ENCODE measurements around the gene STK11. TPM values are rescaled to one million over a fixed set of nuclear protein-coding genes. Genes with fewer than 3 reads are reported as not detected.

STK11 gene
- total RNA-seq, 5 donors from 2014 or later (not counting 1 experiment from before 2014, with no cell fraction given), result 70.2 to 115 (median 99.5) TPM

- Histone ChIP-seq H3K4me1 (ENCODE audit: control insufficient read depth in 1 of 2, extremely low read depth in 1 of 2, insufficient read depth in 2 of 2, low read length in 2 of 2) (peaks cover 38 to 77% of the 10 kb centered on the region in 2 experiments), H3K9me3 (no peaks in the 10 kb centered on the region), H3K27ac (ENCODE audit: low read length) (peak within 1 kb of the TSS; percentile 93), H3K4me3 (ENCODE audit: control insufficient read depth in 1 of 2, extremely low read depth in 1 of 2, low read length in 1 of 2) (peak within 1 kb of the TSS; percentile 89 to 90), H3K27me3 (replicated peaks in 1 of 2; ENCODE audit: control insufficient read depth in 2 of 2, extremely low read depth in 1 of 2, insufficient read depth in 2 of 2, low read length in 1 of 2) (no peaks in the 10 kb centered on the region), H3K36me3 (ENCODE audit: control insufficient read depth in 2 of 2, extremely low read depth in 1 of 2, insufficient read depth in 1 of 2, low read length in 1 of 2) (peaks cover 34 to 62% of the 10 kb centered on the region in 2 donors)
- Mint-ChIP-seq H3K4me1 (peaks cover 54 to 59% (median 55%) of the 10 kb centered on the region in 3 donors), H3K27ac (peak within 1 kb of the TSS; percentile 91 to 92), H3K27me3 (no peaks in the 10 kb centered on the region), H3K4me3 (peak within 1 kb of the TSS; percentile 76 to 94 (median 84)), H3K9me3 (no peaks in the 10 kb centered on the region), H3K36me3 (peaks cover 42% of the 10 kb centered on the region)
- CTCF ChIA-PET, result no interaction called here
- DNase-seq (peak; percentile 80 to 98 (median 95)), ATAC-seq (replicated peaks in 1 of 4) (peak; percentile 79 to 85 (median 82))
- under 1% methylated on average over 80 of the region's 98 CpGs for WGBS (ENCODE audit: insufficient coverage)
- POLR2A ChIA-PET, result interaction anchor here (0.6 to 1.0 kb wide), 2 partner anchors 12 to 595 kb away, joined by 5 to 7 read pairs; no protein-coding TSS in a partner anchor
These were observed 69.8 kb downstream of the STK11 start, which contains the start of gene FAM174C for GRCh38 chr19:1275260-1275975. FAM174C (plus strand) TSS chr19:1275530; CDS start chr19:1275550, 20 bp downstream.

GRCh38 chr19:1275976-1276627, 70.5 kb downstream of the STK11 start:
- ChIA-PET CTCF (no interaction called here), POLR2A (no interaction called here)
- no peaks in the 10 kb centered on the region for H3K9me3 Mint-ChIP-seq
- no peaks in the 10 kb centered on the region for H3K27me3 Mint-ChIP-seq
- peak overlapping the region; percentile 76 to 94 (median 84) for H3K4me3 Mint-ChIP-seq
- H3K27ac Mint-ChIP-seq, result peak overlapping the region; percentile 91 to 92
- peaks cover 34 to 55% of the 10 kb centered on the region in 2 donors for H3K36me3 ChIP-seq (ENCODE audit: control insufficient read depth in 2 of 2, extremely low read depth in 1 of 2, insufficient read depth in 1 of 2, low read length in 1 of 2)
- H3K27me3 ChIP-seq (replicated peaks in 1 of 2; ENCODE audit: control insufficient read depth in 2 of 2, extremely low read depth in 1 of 2, insufficient read depth in 2 of 2, low read length in 1 of 2), result no peaks in the 10 kb centered on the region
- DNase-seq, result no peak
- H3K4me1 Mint-ChIP-seq, result peaks cover 47 to 54% (median 49%) of the 10 kb centered on the region in 3 donors
- no peaks in the 10 kb centered on the region for H3K9me3 ChIP-seq
- H3K4me3 ChIP-seq (ENCODE audit: control insufficient read depth in 1 of 2, extremely low read depth in 1 of 2, low read length in 1 of 2), result peak overlapping the region; percentile 89 to 90
- H3K4me1 ChIP-seq (ENCODE audit: control insufficient read depth in 1 of 2, extremely low read depth in 1 of 2, insufficient read depth in 2 of 2, low read length in 2 of 2), result peaks cover 32 to 70% of the 10 kb centered on the region in 2 experiments
- ATAC-seq (replicated peaks in 1 of 4), result no peak
- under 1% methylated on average over 34 of the region's 43 CpGs for WGBS (ENCODE audit: insufficient coverage)
- H3K36me3 Mint-ChIP-seq, result peaks cover 37% of the 10 kb centered on the region
- H3K27ac ChIP-seq (ENCODE audit: low read length), result peak overlapping the region; percentile 93

GRCh38 chr19:1276628-1277022, 71.0 kb downstream of the STK11 start:
- H3K27ac Mint-ChIP-seq, result peak overlapping the region; percentile 80 to 89
- POLR2A ChIA-PET, result no interaction called here
- no peaks in the 10 kb centered on the region for H3K9me3 Mint-ChIP-seq
- Histone ChIP-seq H3K36me3 (ENCODE audit: control insufficient read depth in 2 of 2, extremely low read depth in 1 of 2, insufficient read depth in 1 of 2, low read length in 1 of 2) (peaks cover 34 to 50% of the 10 kb centered on the region in 2 donors), H3K27me3 (replicated peaks in 1 of 2; ENCODE audit: control insufficient read depth in 2 of 2, extremely low read depth in 1 of 2, insufficient read depth in 2 of 2, low read length in 1 of 2) (no peaks in the 10 kb centered on the region), H3K4me1 (ENCODE audit: control insufficient read depth in 1 of 2, extremely low read depth in 1 of 2, insufficient read depth in 2 of 2, low read length in 2 of 2) (peaks cover 28 to 65% of the 10 kb centered on the region in 2 experiments), H3K9me3 (no peaks in the 10 kb centered on the region), H3K27ac (ENCODE audit: low read length) (peak overlapping the region; percentile 93), H3K4me3 (ENCODE audit: control insufficient read depth in 1 of 2, extremely low read depth in 1 of 2, low read length in 1 of 2) (peak overlapping the region; percentile 89 to 90)
- CTCF ChIA-PET, result no interaction called here
- ATAC-seq (replicated peaks in 1 of 4), result no peak
- peaks cover 32% of the 10 kb centered on the region for H3K36me3 Mint-ChIP-seq
- H3K27me3 Mint-ChIP-seq, result no peaks in the 10 kb centered on the region
- peak in 10 of 35 experiments; percentile 17 to 57 (median 40) for DNase-seq
- 24% methylated on average over 10 of the region's 10 CpGs for WGBS (ENCODE audit: insufficient coverage)
- peak overlapping the region; percentile 76 to 94 (median 84) for H3K4me3 Mint-ChIP-seq
- H3K4me1 Mint-ChIP-seq, result peaks cover 42 to 48% (median 44%) of the 10 kb centered on the region in 3 donors

GRCh38 chr19:1277061-1277460, 71.5 kb downstream of the STK11 start:
- no peak for ATAC-seq (replicated peaks in 1 of 4)
- no peaks in the 10 kb centered on the region for H3K27me3 ChIP-seq (replicated peaks in 1 of 2; ENCODE audit: control insufficient read depth in 2 of 2, extremely low read depth in 1 of 2, insufficient read depth in 2 of 2, low read length in 1 of 2)
- H3K36me3 ChIP-seq (ENCODE audit: control insufficient read depth in 2 of 2, extremely low read depth in 1 of 2, insufficient read depth in 1 of 2, low read length in 1 of 2), result peaks cover 34 to 46% of the 10 kb centered on the region in 2 donors
- no peak for DNase-seq
- H3K27me3 Mint-ChIP-seq, result no peaks in the 10 kb centered on the region
- H3K4me1 ChIP-seq (ENCODE audit: control insufficient read depth in 1 of 2, extremely low read depth in 1 of 2, insufficient read depth in 2 of 2, low read length in 2 of 2), result peaks cover 28 to 61% of the 10 kb centered on the region in 2 experiments
- peak overlapping the region in 1 of 2 donors; percentile 89 for H3K4me3 ChIP-seq (ENCODE audit: control insufficient read depth in 1 of 2, extremely low read depth in 1 of 2, low read length in 1 of 2)
- H3K27ac ChIP-seq (ENCODE audit: low read length), result peak overlapping the region; percentile 93
- peak overlapping the region; percentile 76 to 94 (median 84) for H3K4me3 Mint-ChIP-seq
- WGBS (ENCODE audit: insufficient coverage), result 89% methylated on average over 13 of the region's 15 CpGs
- peaks cover 28% of the 10 kb centered on the region for H3K36me3 Mint-ChIP-seq
- peak overlapping the region; percentile 80 to 89 for H3K27ac Mint-ChIP-seq
- H3K4me1 Mint-ChIP-seq, result peaks cover 37 to 44% (median 40%) of the 10 kb centered on the region in 3 donors
- no peaks in the 10 kb centered on the region for H3K9me3 ChIP-seq
- no peaks in the 10 kb centered on the region for H3K9me3 Mint-ChIP-seq
- ChIA-PET CTCF (no interaction called here), POLR2A (interaction anchor here in 1 of 2 donors (0.7 kb wide), 1 partner anchor 621 kb away, joined by 3 read pairs; no protein-coding TSS in a partner anchor)

Other genes with a start within 250 kb of the STK11 start
- 10 to 100 TPM; 24.6 to 65.9 (median 53.5) TPM for gene WDR18, start 221.4 kb upstream of the STK11 start, total RNA-seq
- gene GRIN3B, start 205.4 kb upstream of the STK11 start, total RNA-seq, result under 1 TPM in 3 of 5 donors, not detected in 2; 0.07 to 0.44 (median 0.09) TPM
- gene TMEM259, start 184.7 kb upstream of the STK11 start, total RNA-seq, result 100 to 1,000 TPM; 319 to 423 (median 372) TPM
- gene RNU6-2, start 184.3 kb upstream of the STK11 start, total RNA-seq, result not detected
- gene CNN2, start 179.2 kb upstream of the STK11 start, total RNA-seq, result 100 to 1,000 TPM; 239 to 385 (median 314) TPM
- 100 to 1,000 TPM; 166 to 217 (median 178) TPM for gene ABCA7, start 165.7 kb upstream of the STK11 start, total RNA-seq
- gene ARHGAP45, start 138.6 kb upstream of the STK11 start, total RNA-seq, result 1,000 to 10,000 TPM in 3 of 5 donors, 100 to 1,000 TPM in 2; 729 to 1,130 (median 1,073) TPM
- 100 to 1,000 TPM in 3 of 5 donors, 10 to 100 TPM in 2; 75.7 to 119 (median 101) TPM for gene POLR2E, start 110.4 kb upstream of the STK11 start, total RNA-seq
- gene GPX4, start 101.8 kb upstream of the STK11 start, total RNA-seq, result 100 to 1,000 TPM; 139 to 221 (median 196) TPM
- gene SBNO2, start 31.5 kb upstream of the STK11 start, total RNA-seq, result 100 to 1,000 TPM in 3 of 5 donors, 10 to 100 TPM in 2; 90.2 to 115 (median 106) TPM
- gene CBARP, start 32.2 kb downstream of the STK11 start, total RNA-seq, result under 1 TPM in 4 of 5 donors, not detected in 1; 0.08 to 0.36 (median 0.23) TPM
- gene ATP5F1D, start 36.0 kb downstream of the STK11 start, total RNA-seq, result 100 to 1,000 TPM; 117 to 233 (median 155) TPM
- 100 to 1,000 TPM in 1 of 5 donors, 10 to 100 TPM in 4; 54.0 to 161 (median 66.9) TPM for gene MIDN, start 42.8 kb downstream of the STK11 start, total RNA-seq
- gene CIRBP, start 63.6 kb downstream of the STK11 start, total RNA-seq, result 100 to 1,000 TPM; 477 to 682 (median 657) TPM
- 10 to 100 TPM; 42.1 to 69.8 (median 60.4) TPM for gene FAM174C, start 69.8 kb downstream of the STK11 start, total RNA-seq
- gene EFNA2, start 80.1 kb downstream of the STK11 start, total RNA-seq, result under 1 TPM in 1 of 5 donors, not detected in 4; 0.38 TPM
- gene NDUFS7, start 178.1 kb downstream of the STK11 start, total RNA-seq, result 10 to 100 TPM; 50.3 to 85.5 (median 79.6) TPM
- 10 to 100 TPM; 11.8 to 18.1 (median 13.7) TPM for gene GAMT, start 195.8 kb downstream of the STK11 start, total RNA-seq
- 100 to 1,000 TPM; 153 to 170 (median 161) TPM for gene DAZAP1, start 201.8 kb downstream of the STK11 start, total RNA-seq
- gene RPS15, start 232.6 kb downstream of the STK11 start, total RNA-seq, result 1,000 to 10,000 TPM; 1,731 to 2,353 (median 2,282) TPM
- gene APC2, start 244.3 kb downstream of the STK11 start, total RNA-seq, result under 1 TPM; 0.08 to 0.29 (median 0.13) TPM

Data from T-cell (primary cell).